ENCODE data around the gene MTTP. TPM values are rescaled to one million over a fixed set of nuclear protein-coding genes. Genes with fewer than 3 reads are reported as not detected.

The MTTP gene
- total RNA-seq, 1 experiment from 2014 or later = not detected

DNA sequence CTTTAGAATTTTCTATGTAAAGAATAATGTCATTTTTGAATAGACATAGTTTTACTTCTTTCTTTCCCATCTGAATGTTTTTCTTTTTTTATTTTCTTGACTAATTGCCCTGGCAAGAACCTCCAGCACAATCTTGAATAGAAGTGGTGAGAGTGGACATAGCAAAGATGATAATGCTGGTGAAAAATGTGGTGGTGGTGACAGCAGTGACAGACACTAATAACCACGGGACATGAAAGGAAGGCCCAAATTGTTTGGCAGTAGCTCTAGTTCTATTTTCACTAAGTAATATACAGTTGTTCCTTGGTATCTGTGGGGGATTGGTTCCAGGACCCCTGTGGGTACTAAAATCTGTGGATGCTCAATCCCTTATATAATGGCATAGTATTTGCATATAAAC is 53.4 kb downstream of the MTTP start:
- Histone ChIP-seq H3K9me3 (ENCODE audit: insufficient read depth, low read depth) (no peaks in the 10 kb centered on the region), H3K36me3 (ENCODE audit: low read depth) (no peaks in the 10 kb centered on the region), H2AFZ (no peak overlapping the region), H3K79me2 (ENCODE audit: low read depth) (no peaks in the 10 kb centered on the region), H3K4me3 (no peak overlapping the region), H3K4me2 (no peak overlapping the region), H3K27me3 (ENCODE audit: insufficient read depth, low read depth) (no peaks in the 10 kb centered on the region), H3K27ac (no peak overlapping the region), H3F3A (ENCODE audit: insufficient read depth, low read depth) (no peaks in the 10 kb centered on the region), H4K20me1 (ENCODE audit: insufficient read depth) (no peaks in the 10 kb centered on the region), H3K9me2 (ENCODE audit: insufficient read depth) (no peaks in the 10 kb centered on the region), H3K4me1 (replicated peaks; ENCODE audit: insufficient read depth) (no peaks in the 10 kb centered on the region)
- BruUV-seq (replicated peaks) = no TSS peak
- DNase-seq = no peak
- intact Hi-C loops (cut with micrococcal nuclease; ENCODE audit: unreplicated experiment) = no loop called here
- no peak for TF ChIP-seq EZH2 (IDR thresholded peaks at IDR 0.05; ENCODE audit: low read depth)
- TF ChIP-seq, protein P1, sequence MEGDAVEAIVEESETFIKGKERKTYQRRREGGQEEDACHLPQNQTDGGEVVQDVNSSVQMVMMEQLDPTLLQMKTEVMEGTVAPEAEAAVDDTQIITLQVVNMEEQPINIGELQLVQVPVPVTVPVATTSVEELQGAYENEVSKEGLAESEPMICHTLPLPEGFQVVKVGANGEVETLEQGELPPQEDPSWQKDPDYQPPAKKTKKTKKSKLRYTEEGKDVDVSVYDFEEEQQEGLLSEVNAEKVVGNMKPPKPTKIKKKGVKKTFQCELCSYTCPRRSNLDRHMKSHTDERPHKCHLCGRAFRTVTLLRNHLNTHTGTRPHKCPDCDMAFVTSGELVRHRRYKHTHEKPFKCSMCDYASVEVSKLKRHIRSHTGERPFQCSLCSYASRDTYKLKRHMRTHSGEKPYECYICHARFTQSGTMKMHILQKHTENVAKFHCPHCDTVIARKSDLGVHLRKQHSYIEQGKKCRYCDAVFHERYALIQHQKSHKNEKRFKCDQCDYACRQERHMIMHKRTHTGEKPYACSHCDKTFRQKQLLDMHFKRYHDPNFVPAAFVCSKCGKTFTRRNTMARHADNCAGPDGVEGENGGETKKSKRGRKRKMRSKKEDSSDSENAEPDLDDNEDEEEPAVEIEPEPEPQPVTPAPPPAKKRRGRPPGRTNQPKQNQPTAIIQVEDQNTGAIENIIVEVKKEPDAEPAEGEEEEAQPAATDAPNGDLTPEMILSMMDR (conservative IDR thresholded peaks at IDR 0.05) = no peak
- POLR2A ChIA-PET (ENCODE audit: unreplicated experiment) = no interaction called here
- CTCF ChIA-PET = no interaction called here

- ChIA-PET CTCF (no interaction called here), POLR2A (ENCODE audit: unreplicated experiment) (no interaction called here)
- H3K4me2 ChIP-seq = no peak overlapping the region
Measured at GRCh38 chr4:99629962-99630554, 55.4 kb downstream of the MTTP start.

DNA sequence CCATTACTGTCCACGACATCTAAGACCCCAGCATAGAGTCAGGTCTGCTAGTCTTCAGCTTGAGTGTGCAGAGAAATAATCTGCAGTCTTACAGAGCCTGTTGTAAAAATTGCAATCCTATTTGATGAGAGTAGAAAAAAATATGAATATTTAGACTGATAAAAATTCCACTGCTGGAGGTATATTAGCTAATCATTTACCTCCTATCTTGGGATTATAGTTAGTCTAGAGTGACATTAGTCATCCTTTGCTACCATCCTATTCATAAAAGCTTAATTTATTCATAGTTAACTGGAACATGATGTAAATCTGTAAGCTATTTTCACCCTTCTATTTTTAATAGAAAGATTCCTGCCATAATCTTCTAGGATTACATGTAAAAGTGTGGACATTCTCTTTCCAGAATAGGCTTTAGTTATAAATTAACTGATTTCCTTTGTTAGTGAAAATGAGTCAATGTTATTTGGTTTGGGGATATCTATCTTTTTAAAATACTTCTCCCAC is 56.3 kb downstream of the MTTP start:
- no TSS peak for BruUV-seq (replicated peaks)
- CTCF ChIA-PET = no interaction called here
- Histone ChIP-seq H4K20me1 (ENCODE audit: insufficient read depth) (no peaks in the 10 kb centered on the region), H3K79me2 (ENCODE audit: low read depth) (no peaks in the 10 kb centered on the region), H3K27me3 (ENCODE audit: insufficient read depth, low read depth) (no peaks in the 10 kb centered on the region), H3F3A (ENCODE audit: insufficient read depth, low read depth) (no peaks in the 10 kb centered on the region), H3K36me3 (ENCODE audit: low read depth) (no peaks in the 10 kb centered on the region), H3K9me2 (ENCODE audit: insufficient read depth) (no peaks in the 10 kb centered on the region), H2AFZ (no peak overlapping the region), H3K4me2 (no peak overlapping the region), H3K9me3 (ENCODE audit: insufficient read depth, low read depth) (no peaks in the 10 kb centered on the region), H3K4me1 (replicated peaks; ENCODE audit: insufficient read depth) (no peaks in the 10 kb centered on the region), H3K4me3 (no peak overlapping the region), H3K27ac (no peak overlapping the region)
- POLR2A ChIA-PET (ENCODE audit: unreplicated experiment) = no interaction called here
- DNase-seq = no peak
- intact Hi-C loops (cut with micrococcal nuclease; ENCODE audit: unreplicated experiment) = no loop called here
- TF ChIP-seq EZH2 (IDR thresholded peaks at IDR 0.05; ENCODE audit: low read depth) = no peak
- TF ChIP-seq, protein P1 (conservative IDR thresholded peaks at IDR 0.05) = no peak

More at GRCh38 chr4:99629962-99630554, 55.4 kb downstream of the MTTP start:
- intact Hi-C loops (cut with micrococcal nuclease; ENCODE audit: unreplicated experiment) = no loop called here
- no peaks in the 10 kb centered on the region for H3K9me3 ChIP-seq (ENCODE audit: insufficient read depth, low read depth)
- BruUV-seq (replicated peaks) = no TSS peak
- H3K4me1 ChIP-seq (replicated peaks; ENCODE audit: insufficient read depth) = no peaks in the 10 kb centered on the region
- no peaks in the 10 kb centered on the region for H3K27me3 ChIP-seq (ENCODE audit: insufficient read depth, low read depth)
- no peaks in the 10 kb centered on the region for H3K79me2 ChIP-seq (ENCODE audit: low read depth)
- no peak overlapping the region for H3K4me3 ChIP-seq
- H3F3A ChIP-seq (ENCODE audit: insufficient read depth, low read depth) = no peaks in the 10 kb centered on the region
- no peaks in the 10 kb centered on the region for H4K20me1 ChIP-seq (ENCODE audit: insufficient read depth)
- no peak for DNase-seq
- no peak overlapping the region for H2AFZ ChIP-seq
- H3K9me2 ChIP-seq (ENCODE audit: insufficient read depth) = no peaks in the 10 kb centered on the region
- no peaks in the 10 kb centered on the region for H3K36me3 ChIP-seq (ENCODE audit: low read depth)
- no peak overlapping the region for H3K27ac ChIP-seq
- TF ChIP-seq EZH2 (IDR thresholded peaks at IDR 0.05; ENCODE audit: low read depth) = no peak
- TF ChIP-seq, protein P1 (conservative IDR thresholded peaks at IDR 0.05) = no peak

Measured in PC-9 (cell line).